Measurements from ENCODE around the gene TSPO2. TPM values are rescaled to one million over a fixed set of nuclear protein-coding genes. Genes with fewer than 3 reads are reported as not detected.

Gene TSPO2
- total RNA-seq, 1 donor from 2014 or later: not detected

DNA sequence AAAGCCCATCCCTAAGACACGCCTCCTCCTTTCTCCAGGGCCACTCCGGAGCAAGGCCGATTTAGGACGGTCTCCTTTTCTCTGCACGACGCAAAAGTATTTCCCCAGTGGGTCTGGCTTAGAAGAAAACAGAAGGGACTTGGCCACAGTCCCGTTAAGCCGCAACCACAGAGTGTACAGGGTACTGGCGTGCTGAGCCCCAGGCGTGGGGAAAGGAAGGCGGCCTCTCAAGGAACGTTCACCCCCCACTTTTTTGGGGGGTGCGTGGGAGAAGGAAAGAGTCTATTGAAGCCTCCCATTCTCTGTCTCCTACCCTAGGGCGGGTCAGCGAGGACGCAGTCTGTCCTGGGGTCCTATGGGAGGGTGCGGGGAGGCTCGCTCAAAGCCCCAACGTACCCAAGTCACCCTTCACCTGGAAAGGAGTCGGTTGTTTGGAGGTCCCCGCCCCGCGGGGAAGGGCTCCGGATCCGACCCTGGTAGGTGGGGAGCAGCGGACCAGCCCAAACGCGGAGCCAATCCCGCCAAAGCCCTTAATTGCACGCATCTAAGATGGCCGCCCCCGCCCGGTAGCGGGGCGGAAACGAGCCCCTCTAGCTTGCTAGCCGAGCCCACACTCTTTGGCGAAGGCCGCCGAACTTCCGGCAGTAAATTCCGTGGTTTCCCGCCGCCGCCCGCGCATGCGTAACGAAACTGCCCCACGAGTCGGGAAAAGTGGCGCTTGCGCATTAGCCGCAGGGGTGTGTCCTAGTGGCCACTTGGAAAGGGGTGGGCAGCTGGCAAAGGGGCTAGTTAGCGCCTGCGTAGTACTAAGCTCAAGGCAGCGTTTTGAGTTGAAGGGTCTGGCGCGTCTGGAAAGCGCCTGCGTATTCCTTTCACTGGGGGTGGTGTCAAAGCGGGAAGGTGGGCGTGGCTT lies 29.9 kb downstream of the TSPO2 start, which contains the start of gene OARD1:
Gene OARD1, minus strand, starts transcription at position 434 of the 913 bp plus-strand sequence. CDS start 722 bp downstream, outside the sequence.
- peak within 1 kb of the TSS; percentile 90 for H3K4me3 ChIP-seq (ENCODE audit: insufficient read depth, low read depth, low read length)
- Mint-ChIP-seq H3K27me3 (ENCODE audit: low read depth, unreplicated experiment) (no peaks in the 10 kb centered on the region), H3K36me3 (ENCODE audit: low read depth, unreplicated experiment) (no peaks in the 10 kb centered on the region), H3K4me3 (ENCODE audit: unreplicated experiment) (peak within 1 kb of the TSS; percentile 92), H3K4me1 (ENCODE audit: low read depth, unreplicated experiment) (peaks cover 21% of the 10 kb centered on the region), H3K27ac (ENCODE audit: unreplicated experiment) (peak within 1 kb of the TSS; percentile 93), H3K9me3 (ENCODE audit: unreplicated experiment) (no peaks in the 10 kb centered on the region)
- H3K27me3 ChIP-seq (ENCODE audit: insufficient read depth, low read length): no peaks in the 10 kb centered on the region
- peak within 1 kb of the TSS; percentile 87 for H2AFZ ChIP-seq (ENCODE audit: low read depth, low read length)
- TF ChIP-seq, protein P1, sequence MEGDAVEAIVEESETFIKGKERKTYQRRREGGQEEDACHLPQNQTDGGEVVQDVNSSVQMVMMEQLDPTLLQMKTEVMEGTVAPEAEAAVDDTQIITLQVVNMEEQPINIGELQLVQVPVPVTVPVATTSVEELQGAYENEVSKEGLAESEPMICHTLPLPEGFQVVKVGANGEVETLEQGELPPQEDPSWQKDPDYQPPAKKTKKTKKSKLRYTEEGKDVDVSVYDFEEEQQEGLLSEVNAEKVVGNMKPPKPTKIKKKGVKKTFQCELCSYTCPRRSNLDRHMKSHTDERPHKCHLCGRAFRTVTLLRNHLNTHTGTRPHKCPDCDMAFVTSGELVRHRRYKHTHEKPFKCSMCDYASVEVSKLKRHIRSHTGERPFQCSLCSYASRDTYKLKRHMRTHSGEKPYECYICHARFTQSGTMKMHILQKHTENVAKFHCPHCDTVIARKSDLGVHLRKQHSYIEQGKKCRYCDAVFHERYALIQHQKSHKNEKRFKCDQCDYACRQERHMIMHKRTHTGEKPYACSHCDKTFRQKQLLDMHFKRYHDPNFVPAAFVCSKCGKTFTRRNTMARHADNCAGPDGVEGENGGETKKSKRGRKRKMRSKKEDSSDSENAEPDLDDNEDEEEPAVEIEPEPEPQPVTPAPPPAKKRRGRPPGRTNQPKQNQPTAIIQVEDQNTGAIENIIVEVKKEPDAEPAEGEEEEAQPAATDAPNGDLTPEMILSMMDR (IDR thresholded peaks at IDR 0.05; ENCODE audit: insufficient read depth, low read depth, low read length): no peak
- peaks cover 41% of the 10 kb centered on the region for H3K79me2 ChIP-seq (ENCODE audit: insufficient read depth, low read length)
- DNase-seq (ENCODE audit: low read depth): peak; percentile 96
- no peak for FAIRE-seq
- no peaks in the 10 kb centered on the region for H3K9me3 ChIP-seq (ENCODE audit: insufficient read depth, low read depth, low read length)
- peaks cover 9% of the 10 kb centered on the region for H3K4me1 ChIP-seq (ENCODE audit: insufficient read depth, low read length)
- peak within 1 kb of the TSS; percentile 99 for H3K9ac ChIP-seq (ENCODE audit: low read length)
- H3K27ac ChIP-seq (ENCODE audit: low read depth, low read length): peak within 1 kb of the TSS; percentile 95
- H4K20me1 ChIP-seq (ENCODE audit: insufficient read depth, low read length): peaks cover 30% of the 10 kb centered on the region
- peak within 1 kb of the TSS; percentile 99 for H3K4me2 ChIP-seq (ENCODE audit: low read length)
- H3K36me3 ChIP-seq (ENCODE audit: insufficient read depth, low read length): peaks cover 8% of the 10 kb centered on the region

DNA sequence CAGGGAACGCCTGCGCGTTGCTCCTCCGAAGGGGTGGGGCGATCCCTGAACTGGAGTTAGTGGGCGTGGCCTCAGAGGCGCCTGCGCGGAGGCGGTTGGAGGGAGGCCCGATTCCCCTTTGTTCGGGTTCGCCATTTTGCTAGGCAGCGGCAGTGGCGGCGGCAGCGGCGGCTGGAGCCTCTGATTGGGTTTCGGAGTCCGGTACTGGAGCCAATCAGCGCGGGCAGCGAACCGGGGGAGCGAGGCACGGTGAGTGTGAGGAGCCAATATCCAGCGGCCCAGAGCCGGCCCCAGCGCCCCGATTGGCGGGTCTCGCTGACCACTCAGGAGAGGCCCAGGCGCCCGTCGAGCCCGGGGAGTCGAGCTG lies 30.6 kb downstream of the TSPO2 start, which contains the start of gene NFYA:
Gene NFYA, plus strand, starts transcription at position 139 of the 367 bp plus-strand sequence. CDS start 6,116 bp downstream, outside the sequence.
- peaks cover 21% of the 10 kb centered on the region for H3K4me1 Mint-ChIP-seq (ENCODE audit: low read depth, unreplicated experiment)

More for the DNA sequence above, 30.6 kb downstream of the TSPO2 start, which contains the start of gene NFYA:
- Histone ChIP-seq H3K79me2 (ENCODE audit: insufficient read depth, low read length) (peaks cover 47% of the 10 kb centered on the region), H3K4me2 (ENCODE audit: low read length) (peak within 1 kb of the TSS; percentile 99), H4K20me1 (ENCODE audit: insufficient read depth, low read length) (peaks cover 35% of the 10 kb centered on the region), H3K9ac (ENCODE audit: low read length) (peak within 1 kb of the TSS; percentile 99), H2AFZ (ENCODE audit: low read depth, low read length) (peak within 1 kb of the TSS; percentile 87), H3K4me3 (ENCODE audit: insufficient read depth, low read depth, low read length) (peak within 1 kb of the TSS; percentile 90), H3K36me3 (ENCODE audit: insufficient read depth, low read length) (peaks cover 8% of the 10 kb centered on the region), H3K27ac (ENCODE audit: low read depth, low read length) (peak within 1 kb of the TSS; percentile 95), H3K9me3 (ENCODE audit: insufficient read depth, low read depth, low read length) (no peaks in the 10 kb centered on the region), H3K27me3 (ENCODE audit: insufficient read depth, low read length) (no peaks in the 10 kb centered on the region), H3K4me1 (ENCODE audit: insufficient read depth, low read length) (peaks cover 9% of the 10 kb centered on the region)
- peak within 1 kb of the TSS; percentile 92 for H3K4me3 Mint-ChIP-seq (ENCODE audit: unreplicated experiment)
- TF ChIP-seq, protein P1 (IDR thresholded peaks at IDR 0.05; ENCODE audit: insufficient read depth, low read depth, low read length): no peak
- peak; percentile 61 for TF ChIP-seq EZH2 (IDR thresholded peaks at IDR 0.05; ENCODE audit: insufficient read depth, low read length)
- FAIRE-seq (peak; percentile 94), DNase-seq (ENCODE audit: low read depth) (peak; percentile 98)
- H3K27me3 Mint-ChIP-seq (ENCODE audit: low read depth, unreplicated experiment): no peaks in the 10 kb centered on the region
- H3K9me3 Mint-ChIP-seq (ENCODE audit: unreplicated experiment): no peaks in the 10 kb centered on the region
- no peaks in the 10 kb centered on the region for H3K36me3 Mint-ChIP-seq (ENCODE audit: low read depth, unreplicated experiment)
- peak within 1 kb of the TSS; percentile 95 for H3K27ac Mint-ChIP-seq (ENCODE audit: unreplicated experiment)
